ENCODE measurements around the gene IFNK. TPM values are rescaled to one million over a fixed set of nuclear protein-coding genes. Genes with fewer than 3 reads are reported as not detected.

The IFNK gene
- polyA plus RNA-seq, 1 of the 3 experiments (the other 2 are of a cell fraction) = not detected

GRCh38 chr9:27489087-27489876, 34.8 kb upstream of the IFNK start (continued):
- no peak for TF ChIP-seq TEAD4 (IDR thresholded peaks at IDR 0.05; ENCODE audit: borderline replicate concordance, insufficient read depth)

DNA sequence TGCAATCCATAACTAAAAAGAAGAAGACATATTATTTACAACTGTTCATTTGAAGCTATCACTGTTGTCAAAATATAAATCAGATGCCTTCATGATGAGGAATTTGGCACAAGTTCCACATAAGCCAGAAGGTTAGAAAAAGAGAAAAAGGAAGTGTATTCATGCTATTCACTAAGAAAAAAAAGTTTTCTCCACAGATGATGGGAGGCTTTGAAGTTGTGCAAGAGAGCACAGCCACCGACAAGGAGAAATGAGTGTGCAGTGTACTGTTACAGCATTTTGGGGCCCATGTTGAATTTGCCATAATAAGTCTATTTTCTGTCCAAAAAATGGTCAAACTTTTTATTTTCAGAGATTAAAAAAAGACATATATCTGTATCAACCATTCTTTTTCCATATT, 32.9 kb upstream of the IFNK start:
- H3K4me2 ChIP-seq = no peak overlapping the region
- no peak overlapping the region for H3K27ac ChIP-seq (ENCODE audit: low read depth in 2 of 2, low read length in 1 of 2)
- H3K4me1 ChIP-seq (ENCODE audit: control insufficient read depth in 1 of 2, insufficient read depth in 2 of 2, low read depth in 1 of 2, low read length in 1 of 2) = no peaks in the 10 kb centered on the region; a peak in 1 of 4 replicates
- H2AFZ ChIP-seq (ENCODE audit: low read depth) = no peak overlapping the region
- no peaks in the 10 kb centered on the region for H3K79me2 ChIP-seq (ENCODE audit: insufficient read depth)
- 87% methylated on average over 1 of the region's 1 CpG for WGBS (ENCODE audit: low lambda C conversion rate)
- ChIA-PET POLR2A (no interaction called here), CTCF (no interaction called here)
- H3K36me3 ChIP-seq (replicated peaks in 1 of 2; ENCODE audit: control insufficient read depth in 1 of 2, insufficient read depth in 2 of 2, low read length in 1 of 2) = no peaks in the 10 kb centered on the region
- H3K9me2 ChIP-seq = no peaks in the 10 kb centered on the region
- no peaks in the 10 kb centered on the region for H4K20me1 ChIP-seq (ENCODE audit: insufficient read depth)
- H3K9ac ChIP-seq = no peak overlapping the region
- TF ChIP-seq TCF12 (IDR thresholded peaks at IDR 0.05) = no peak
- TF ChIP-seq EP300 (IDR thresholded peaks at IDR 0.05; ENCODE audit: borderline replicate concordance in 1 of 2, low read depth in 1 of 2, low read length in 1 of 2) = no peak
- TF ChIP-seq CHD2 (IDR thresholded peaks at IDR 0.05; ENCODE audit: low read length, partially characterized antibody) = no peak
- TF ChIP-seq NFIC (IDR thresholded peaks at IDR 0.05; ENCODE audit: borderline replicate concordance) = no peak
- no peak for TF ChIP-seq NRF1 (IDR thresholded peaks at IDR 0.05; ENCODE audit: low read depth, low read length)
- no peak for TF ChIP-seq MAX (IDR thresholded peaks at IDR 0.05; ENCODE audit: low read depth)
- no peak for TF ChIP-seq MXI1 (IDR thresholded peaks at IDR 0.05; ENCODE audit: low read depth, low read length)
- TF ChIP-seq FOSL2 (IDR thresholded peaks at IDR 0.05; ENCODE audit: borderline replicate concordance, low read depth) = no peak
- TF ChIP-seq GATA2 (CRISPR knock-in tag; IDR thresholded peaks at IDR 0.05) = no peak
- TF ChIP-seq JUND (IDR thresholded peaks at IDR 0.05) = no peak
- TF ChIP-seq, protein P1, sequence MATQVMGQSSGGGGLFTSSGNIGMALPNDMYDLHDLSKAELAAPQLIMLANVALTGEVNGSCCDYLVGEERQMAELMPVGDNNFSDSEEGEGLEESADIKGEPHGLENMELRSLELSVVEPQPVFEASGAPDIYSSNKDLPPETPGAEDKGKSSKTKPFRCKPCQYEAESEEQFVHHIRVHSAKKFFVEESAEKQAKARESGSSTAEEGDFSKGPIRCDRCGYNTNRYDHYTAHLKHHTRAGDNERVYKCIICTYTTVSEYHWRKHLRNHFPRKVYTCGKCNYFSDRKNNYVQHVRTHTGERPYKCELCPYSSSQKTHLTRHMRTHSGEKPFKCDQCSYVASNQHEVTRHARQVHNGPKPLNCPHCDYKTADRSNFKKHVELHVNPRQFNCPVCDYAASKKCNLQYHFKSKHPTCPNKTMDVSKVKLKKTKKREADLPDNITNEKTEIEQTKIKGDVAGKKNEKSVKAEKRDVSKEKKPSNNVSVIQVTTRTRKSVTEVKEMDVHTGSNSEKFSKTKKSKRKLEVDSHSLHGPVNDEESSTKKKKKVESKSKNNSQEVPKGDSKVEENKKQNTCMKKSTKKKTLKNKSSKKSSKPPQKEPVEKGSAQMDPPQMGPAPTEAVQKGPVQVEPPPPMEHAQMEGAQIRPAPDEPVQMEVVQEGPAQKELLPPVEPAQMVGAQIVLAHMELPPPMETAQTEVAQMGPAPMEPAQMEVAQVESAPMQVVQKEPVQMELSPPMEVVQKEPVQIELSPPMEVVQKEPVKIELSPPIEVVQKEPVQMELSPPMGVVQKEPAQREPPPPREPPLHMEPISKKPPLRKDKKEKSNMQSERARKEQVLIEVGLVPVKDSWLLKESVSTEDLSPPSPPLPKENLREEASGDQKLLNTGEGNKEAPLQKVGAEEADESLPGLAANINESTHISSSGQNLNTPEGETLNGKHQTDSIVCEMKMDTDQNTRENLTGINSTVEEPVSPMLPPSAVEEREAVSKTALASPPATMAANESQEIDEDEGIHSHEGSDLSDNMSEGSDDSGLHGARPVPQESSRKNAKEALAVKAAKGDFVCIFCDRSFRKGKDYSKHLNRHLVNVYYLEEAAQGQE (IDR thresholded peaks at IDR 0.05; ENCODE audit: low read depth, low read length) = no peak
- TF ChIP-seq, protein P2, sequence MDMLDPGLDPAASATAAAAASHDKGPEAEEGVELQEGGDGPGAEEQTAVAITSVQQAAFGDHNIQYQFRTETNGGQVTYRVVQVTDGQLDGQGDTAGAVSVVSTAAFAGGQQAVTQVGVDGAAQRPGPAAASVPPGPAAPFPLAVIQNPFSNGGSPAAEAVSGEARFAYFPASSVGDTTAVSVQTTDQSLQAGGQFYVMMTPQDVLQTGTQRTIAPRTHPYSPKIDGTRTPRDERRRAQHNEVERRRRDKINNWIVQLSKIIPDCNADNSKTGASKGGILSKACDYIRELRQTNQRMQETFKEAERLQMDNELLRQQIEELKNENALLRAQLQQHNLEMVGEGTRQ (IDR thresholded peaks at IDR 0.05; ENCODE audit: borderline replicate concordance, low read depth, low read length) = no peak
- TF ChIP-seq IRF3 (IDR thresholded peaks at IDR 0.05; ENCODE audit: low read depth, low read length) = no peak
- DNase-seq = no peak
- no peaks in the 10 kb centered on the region for H3K27me3 ChIP-seq (ENCODE audit: insufficient read depth)
- H3F3A ChIP-seq (replicated peaks; ENCODE audit: insufficient read depth) = peaks cover 4% of the 10 kb centered on the region
- H3K4me3 ChIP-seq (ENCODE audit: low read depth in 2 of 2, low read length in 1 of 2) = no peak overlapping the region
- no peaks in the 10 kb centered on the region for H3K9me3 ChIP-seq
